GM23338 (cell line): Measurements from ENCODE around the gene TP53BP2. TPM values are rescaled to one million over a fixed set of nuclear protein-coding genes. Genes with fewer than 3 reads are reported as not detected.

Source experiments
- ATAC-seq: fragments of 200-7000 bp; cut with Tn5 transposase; 3 replicates; pipeline ENCODE4 v1.9.1; 2020
- DNase-seq: peaks from one replicate; pipeline ENCODE4 v3.0.0-alpha.2; 2015; ENCODE audit warnings: low spot score
- H2AFZ ChIP-seq: fragments of 200-600 bp; sonication (generic); 2 replicates; pipeline ENCODE4 v1.8.0; 2016; ENCODE audit warnings: antibody characterized with exemption, mild to moderate bottlenecking, moderate library complexity
- H3F3A ChIP-seq: fragments of 200-600 bp; sonication (generic); replicated peaks from 2 replicates; pipeline ENCODE4 v1.8.0; 2017; ENCODE audit warnings: antibody characterized with exemption, mixed run types, low read depth
- H3K27ac ChIP-seq: fragments of 200-600 bp; sonication (generic); 2 replicates; pipeline ENCODE4 v1.6.1; 2016; ENCODE audit warnings: low read depth
- H3K27me3 ChIP-seq: fragments of 200-600 bp; sonication (generic); 2 replicates; pipeline ENCODE4 v1.8.0; 2016; ENCODE audit warnings: mild to moderate bottlenecking, mixed run types, moderate library complexity; ENCODE audit not compliant: insufficient read depth
- H3K36me3 ChIP-seq: fragments of 200-600 bp; sonication (generic); 2 replicates; pipeline ENCODE4 v1.8.0; 2016; ENCODE audit warnings: mild to moderate bottlenecking; ENCODE audit not compliant: insufficient read depth
- H3K4me1 ChIP-seq: fragments of 200-600 bp; sonication (generic); 2 replicates; pipeline ENCODE4 v1.8.0; 2016; ENCODE audit warnings: mild to moderate bottlenecking, moderate library complexity; ENCODE audit not compliant: insufficient read depth
- H3K4me2 ChIP-seq: fragments of 200-600 bp; sonication (generic); 2 replicates; pipeline ENCODE4 v1.7.1; 2017; ENCODE audit warnings: mixed run types
- H3K4me3 ChIP-seq: fragments of 200-600 bp; sonication (generic); 2 replicates; pipeline ENCODE4 v1.6.1; 2016; ENCODE audit warnings: mixed run types
- H3K79me2 ChIP-seq: fragments of 200-600 bp; sonication (generic); replicated peaks from 2 replicates; pipeline ENCODE4 v1.8.0; 2017; ENCODE audit warnings: mild to moderate bottlenecking; ENCODE audit not compliant: insufficient read depth
- H3K9me2 ChIP-seq: fragments of 200-600 bp; sonication (generic); 2 replicates; pipeline ENCODE4 v1.8.0; 2017; ENCODE audit not compliant: insufficient read depth
- H4K20me1 ChIP-seq: fragments of 200-600 bp; sonication (generic); replicated peaks from 2 replicates; pipeline ENCODE4 v1.8.0; 2017; ENCODE audit warnings: mild to moderate bottlenecking; ENCODE audit not compliant: insufficient read depth
- H3K27ac Mint-ChIP-seq: 2 replicates; pipeline ENCODE4 v1.8.0; 2020; ENCODE audit warnings: inconsistent platforms, mild to moderate bottlenecking, moderate library complexity, mixed read lengths
- H3K27me3 Mint-ChIP-seq: 3 replicates; pipeline ENCODE4 v1.8.0; 2022; ENCODE audit warnings: low read depth, mild to moderate bottlenecking, moderate library complexity, mixed read lengths, inconsistent platforms; ENCODE audit not compliant: insufficient read depth, poor library complexity
- H3K36me3 Mint-ChIP-seq: 3 replicates; pipeline ENCODE4 v1.8.0; 2021; ENCODE audit warnings: low read depth, mild to moderate bottlenecking, inconsistent platforms, moderate library complexity, mixed read lengths
- H3K4me1 Mint-ChIP-seq: 3 replicates; pipeline ENCODE4 v1.8.0; 2020; ENCODE audit warnings: mild to moderate bottlenecking, inconsistent platforms, mixed read lengths
- H3K4me3 Mint-ChIP-seq: 3 replicates; pipeline ENCODE4 v1.8.0; 2021; ENCODE audit warnings: moderate library complexity, mild to moderate bottlenecking, inconsistent platforms, mixed read lengths
- H3K9me3 Mint-ChIP-seq: 3 replicates; pipeline ENCODE4 v1.8.0; 2020; ENCODE audit warnings: moderate library complexity, mild to moderate bottlenecking, inconsistent platforms, mixed read lengths
- CREB1 ChIP-seq: fragments of 250-450 bp; sonication (Bioruptor Pico); IDR thresholded peaks from 2 replicates; pipeline ENCODE4 v1.5.0; 2020; ENCODE audit warnings: low read depth, mild to moderate bottlenecking, moderate library complexity
- CTCF ChIP-seq, 2 experiments: fragments of 200-600 bp in 1 of 2; sonication (generic) in 1 of 2; conservative IDR thresholded peaks; 2 replicates each; pipeline versions ENCODE4 v1.5.1 to v1.6.1; 2016 to 2017; ENCODE audit warnings: antibody characterized with exemption in 2 of 2, low read depth in 2 of 2, mild to moderate bottlenecking in 2 of 2, moderate library complexity in 1 of 2
- EZH2 ChIP-seq: fragments of 200-600 bp; sonication (generic); IDR thresholded peaks from one replicate; pipeline ENCODE4 v1.8.0; 2017; ENCODE audit warnings: antibody characterized with exemption, mild to moderate bottlenecking, low read depth; ENCODE audit not compliant: unreplicated experiment
- JUNB ChIP-seq: IDR thresholded peaks from one replicate; pipeline ENCODE4 v1.6.1; 2016; ENCODE audit warnings: antibody characterized with exemption; ENCODE audit not compliant: unreplicated experiment
- NANOG ChIP-seq: IDR thresholded peaks from 2 replicates; pipeline ENCODE4 v1.6.1; 2016; ENCODE audit warnings: antibody characterized with exemption, borderline replicate concordance
- POLR2AphosphoS5 ChIP-seq: IDR thresholded peaks from 2 replicates; pipeline ENCODE4 v1.6.1; 2016; ENCODE audit warnings: antibody characterized with exemption, low read depth
- ZNF114 ChIP-seq: fragments of 250-450 bp; sonication (Bioruptor Pico); IDR thresholded peaks from 2 replicates; pipeline ENCODE4 v1.5.0; 2020; ENCODE audit warnings: mild to moderate bottlenecking, moderate library complexity
- ZNF462 ChIP-seq: fragments of 250-450 bp; sonication (Bioruptor Pico); IDR thresholded peaks from 2 replicates; pipeline ENCODE4 v1.5.0; 2020; ENCODE audit warnings: mild to moderate bottlenecking, moderate library complexity
- polyA plus RNA-seq: library from polyadenylated mRNA; unstranded; fragments of >200 nt; fragmentation: Nextera tagmentation; extraction: Ambion mirVana; gene quantifications from 2 replicates; pipeline ENCODE4 v1.2.1, GENCODE V29; 2016
- total RNA-seq: library from RNA; depleted of rRNA; stranded (reverse); fragments of >200 nt; shearing (Covaris generic); gene quantifications from 2 replicates; pipeline ENCODE4 v1.2.3, GENCODE V29; 2014

Gene TP53BP2
- total and polyA plus RNA-seq, 2 experiments from 2014 or later = 10.1 to 32.9 TPM

GRCh38 chr1:223756806-223757700, 88.7 kb downstream of the TP53BP2 start:
- peaks cover 16% of the 10 kb centered on the region for H3K4me1 Mint-ChIP-seq
- peaks cover 8% of the 10 kb centered on the region for H3K27me3 Mint-ChIP-seq
- TF ChIP-seq NANOG (no peak), EZH2 (no peak), POLR2AphosphoS5 (no peak), ZNF114 (no peak), CREB1 (CRISPR knock-in tag) (no peak)
- Histone ChIP-seq H3K4me3 (no peak overlapping the region), H4K20me1 (no peaks in the 10 kb centered on the region), H3K4me1 (peaks cover 11% of the 10 kb centered on the region), H3K4me2 (no peak overlapping the region), H3K27me3 (no peaks in the 10 kb centered on the region), H3K36me3 (no peaks in the 10 kb centered on the region), H3K27ac (no peak overlapping the region), H3F3A (no peaks in the 10 kb centered on the region), H3K79me2 (no peaks in the 10 kb centered on the region), H2AFZ (no peak overlapping the region), H3K9me2 (peaks cover 2% of the 10 kb centered on the region; the same call in 1 of the 2 replicates)
- peaks cover 15% of the 10 kb centered on the region; the same call in 2 of the 3 replicates for H3K36me3 Mint-ChIP-seq
- no peak for ATAC-seq
- DNase-seq = no peak
- H3K27ac Mint-ChIP-seq = 0 out of 2 replicates have a peak overlapping the region, but pooled peaks have one; percentile 27
- no peaks in the 10 kb centered on the region; the same call in 2 of the 3 replicates for H3K9me3 Mint-ChIP-seq
- H3K4me3 Mint-ChIP-seq = no peak overlapping the region

DNA sequence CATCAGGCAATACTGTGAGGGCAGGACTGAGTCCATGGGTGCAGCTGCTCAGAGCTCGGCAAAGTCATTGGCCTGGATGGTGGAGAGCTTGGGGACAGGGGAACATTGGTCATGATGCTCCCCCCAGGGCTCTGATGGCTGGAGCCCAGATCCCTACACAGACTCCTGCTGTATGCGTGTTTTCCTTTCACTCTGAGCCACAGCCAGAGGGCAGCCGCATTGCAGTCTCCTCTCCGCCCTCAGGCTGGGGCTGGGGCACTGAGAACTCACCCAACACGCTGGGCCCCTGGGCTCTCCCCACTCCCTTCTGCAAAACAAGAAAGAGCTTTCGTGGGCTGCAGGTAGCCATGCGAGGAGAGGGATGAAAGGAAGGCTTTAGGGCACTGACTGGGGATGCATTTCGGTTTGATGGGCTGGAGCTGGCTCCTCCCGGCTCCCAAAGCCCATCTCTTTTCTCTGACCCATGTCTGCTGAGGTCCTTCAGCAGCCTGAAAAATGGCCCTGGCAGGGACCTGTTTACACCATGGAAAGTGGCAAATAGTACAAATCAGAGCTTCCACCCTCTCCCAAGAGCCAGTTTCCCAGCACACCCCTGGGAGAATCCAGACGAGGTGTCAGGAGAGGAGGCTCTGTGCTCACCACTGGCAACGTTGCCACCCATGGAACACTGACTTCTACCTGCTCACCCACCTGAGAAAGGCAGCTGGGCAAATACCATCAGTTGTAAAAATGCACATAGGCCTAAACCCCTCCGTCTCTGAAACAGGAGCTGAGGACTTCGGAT, 89.6 kb downstream of the TP53BP2 start:
- no peak overlapping the region for H3K4me3 ChIP-seq
- peaks cover 11% of the 10 kb centered on the region for H3K4me1 ChIP-seq
- no peak overlapping the region for H3K27ac Mint-ChIP-seq
- H3K27ac ChIP-seq = no peak overlapping the region
- no peaks in the 10 kb centered on the region for H3K79me2 ChIP-seq
- no peaks in the 10 kb centered on the region for H3K36me3 ChIP-seq
- no peaks in the 10 kb centered on the region; the same call in 2 of the 3 replicates for H3K9me3 Mint-ChIP-seq
- no peak overlapping the region for H3K4me2 ChIP-seq
- TF ChIP-seq CTCF (conservative IDR thresholded peaks at IDR 0.05; ENCODE audit: low read depth in 2 of 2) (peak in 1 of 2 experiments; percentile 32; a peak in 2 of 4 replicates), CREB1 (CRISPR knock-in tag) (no peak), NANOG (no peak), JUNB (no peak), EZH2 (no peak), ZNF462 (CRISPR knock-in tag) (no peak)
- H3K4me1 Mint-ChIP-seq = peaks cover 22% of the 10 kb centered on the region
- H3K9me2 ChIP-seq = peaks cover 2% of the 10 kb centered on the region; the same call in 1 of the 2 replicates
- DNase-seq (no peak), ATAC-seq (peak; percentile 32)
- no peak overlapping the region for H2AFZ ChIP-seq
- H3K4me3 Mint-ChIP-seq = no peak overlapping the region
- no peaks in the 10 kb centered on the region for H3F3A ChIP-seq
- peaks cover 18% of the 10 kb centered on the region; the same call in 2 of the 3 replicates for H3K36me3 Mint-ChIP-seq
- H3K27me3 ChIP-seq = no peaks in the 10 kb centered on the region
- H3K27me3 Mint-ChIP-seq = peaks cover 7% of the 10 kb centered on the region
- no peaks in the 10 kb centered on the region for H4K20me1 ChIP-seq
